ENCODE measurements around the gene TUBB8B. TPM values are rescaled to one million over a fixed set of nuclear protein-coding genes. Genes with fewer than 3 reads are reported as not detected.
"Not testable (repeated sequence)": the region's sequence is repeated elsewhere in the genome, so short reads cannot be mapped to it uniquely, and the experiment has no call there.

Gene TUBB8B
- polyA plus RNA-seq, 1 donor (not counting 4 experiments of a cell fraction or from before 2014, with no cell fraction given): 0.30 TPM

- H3K79me2 ChIP-seq (ENCODE audit: control insufficient read depth, insufficient read depth, low read length); H3K9ac ChIP-seq (ENCODE audit: control insufficient read depth, extremely low read depth, insufficient read depth, low read length); H3K27me3 ChIP-seq (ENCODE audit: control insufficient read depth, extremely low read depth, insufficient read depth, low read length); H3K4me1 ChIP-seq (ENCODE audit: control insufficient read depth, extremely low read depth, insufficient read depth, low read length); H3K4me3 ChIP-seq (ENCODE audit: control insufficient read depth in 2 of 3, extremely low read depth in 1 of 3, insufficient read depth in 2 of 3, low read depth in 1 of 3, low read length in 3 of 3); H3K36me3 ChIP-seq (ENCODE audit: control insufficient read depth in 2 of 2, extremely low read depth in 1 of 2, insufficient read depth in 2 of 2, low read length in 2 of 2); H3K4me2 ChIP-seq (ENCODE audit: control insufficient read depth, extremely low read depth, insufficient read depth, low read depth, low read length); DNase-seq (ENCODE audit: low read depth, low spot score); H3K27ac ChIP-seq (ENCODE audit: control insufficient read depth, insufficient read depth, low read length); H4K20me1 ChIP-seq (ENCODE audit: control insufficient read depth, extremely low read depth, insufficient read depth, low read length); H3K9me3 ChIP-seq (ENCODE audit: control insufficient read depth, low read depth, low read length); H2AFZ ChIP-seq (ENCODE audit: control insufficient read depth, low read length); H3K9me1 ChIP-seq (ENCODE audit: control insufficient read depth, extremely low read depth, insufficient read depth, low read length); dilution Hi-C loops (cut with MboI; ENCODE audit: extremely low pct_ligation_motif_present, low sequenced_read_pairs); FAIRE-seq: not testable (repeated sequence)
These were observed 719 bp downstream of the TUBB8B start for GRCh38 chr18:48696-49095.

DNA sequence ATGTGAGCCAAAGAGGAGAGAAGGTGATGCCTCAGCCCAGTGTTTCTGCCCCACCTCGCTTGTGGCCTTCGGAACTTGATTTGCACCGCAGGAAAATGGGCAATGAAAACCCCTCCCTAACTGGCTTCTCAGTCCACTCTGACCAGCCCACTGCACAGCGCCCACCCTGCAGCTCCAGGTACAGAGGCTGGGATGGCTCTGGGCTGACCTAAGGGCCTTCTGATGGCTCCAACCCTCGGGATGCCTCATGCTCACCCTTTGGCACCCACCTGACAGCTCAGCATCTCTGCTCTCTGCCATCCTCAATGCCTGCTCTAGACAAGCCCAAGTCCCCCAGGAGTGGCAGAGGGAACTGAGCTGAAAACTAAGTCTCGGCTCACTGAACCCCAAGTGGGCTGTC lies 36.2 kb downstream of the TUBB8B start:
- H3K4me2 ChIP-seq (ENCODE audit: control insufficient read depth, extremely low read depth, insufficient read depth, low read depth, low read length); H3K9me1 ChIP-seq (ENCODE audit: control insufficient read depth, extremely low read depth, insufficient read depth, low read length); H3K4me3 ChIP-seq (ENCODE audit: control insufficient read depth in 2 of 3, extremely low read depth in 1 of 3, insufficient read depth in 2 of 3, low read depth in 1 of 3, low read length in 3 of 3); dilution Hi-C loops (cut with MboI; ENCODE audit: extremely low pct_ligation_motif_present, low sequenced_read_pairs); H3K4me1 ChIP-seq (ENCODE audit: control insufficient read depth, extremely low read depth, insufficient read depth, low read length); H3K79me2 ChIP-seq (ENCODE audit: control insufficient read depth, insufficient read depth, low read length); H3K36me3 ChIP-seq (ENCODE audit: control insufficient read depth in 2 of 2, extremely low read depth in 1 of 2, insufficient read depth in 2 of 2, low read length in 2 of 2); DNase-seq (ENCODE audit: low read depth, low spot score); H3K27ac ChIP-seq (ENCODE audit: control insufficient read depth, insufficient read depth, low read length); FAIRE-seq; H4K20me1 ChIP-seq (ENCODE audit: control insufficient read depth, extremely low read depth, insufficient read depth, low read length); H3K27me3 ChIP-seq (ENCODE audit: control insufficient read depth, extremely low read depth, insufficient read depth, low read length); H2AFZ ChIP-seq (ENCODE audit: control insufficient read depth, low read length); H3K9me3 ChIP-seq (ENCODE audit: control insufficient read depth, low read depth, low read length); H3K9ac ChIP-seq (ENCODE audit: control insufficient read depth, extremely low read depth, insufficient read depth, low read length): not testable (repeated sequence)

GRCh38 chr18:12773-13172 lies 36.6 kb downstream of the TUBB8B start:
- H3K9me3 ChIP-seq (ENCODE audit: control insufficient read depth, low read depth, low read length); H3K4me3 ChIP-seq (ENCODE audit: control insufficient read depth in 2 of 3, extremely low read depth in 1 of 3, insufficient read depth in 2 of 3, low read depth in 1 of 3, low read length in 3 of 3); H3K27ac ChIP-seq (ENCODE audit: control insufficient read depth, insufficient read depth, low read length); H3K4me2 ChIP-seq (ENCODE audit: control insufficient read depth, extremely low read depth, insufficient read depth, low read depth, low read length); H4K20me1 ChIP-seq (ENCODE audit: control insufficient read depth, extremely low read depth, insufficient read depth, low read length); H3K4me1 ChIP-seq (ENCODE audit: control insufficient read depth, extremely low read depth, insufficient read depth, low read length); H3K36me3 ChIP-seq (ENCODE audit: control insufficient read depth in 2 of 2, extremely low read depth in 1 of 2, insufficient read depth in 2 of 2, low read length in 2 of 2); H3K9ac ChIP-seq (ENCODE audit: control insufficient read depth, extremely low read depth, insufficient read depth, low read length); H2AFZ ChIP-seq (ENCODE audit: control insufficient read depth, low read length); dilution Hi-C loops (cut with MboI; ENCODE audit: extremely low pct_ligation_motif_present, low sequenced_read_pairs); H3K79me2 ChIP-seq (ENCODE audit: control insufficient read depth, insufficient read depth, low read length); FAIRE-seq; H3K27me3 ChIP-seq (ENCODE audit: control insufficient read depth, extremely low read depth, insufficient read depth, low read length); H3K9me1 ChIP-seq (ENCODE audit: control insufficient read depth, extremely low read depth, insufficient read depth, low read length); DNase-seq (ENCODE audit: low read depth, low spot score): not testable (repeated sequence)

- H2AFZ ChIP-seq (ENCODE audit: control insufficient read depth, low read length); H3K27ac ChIP-seq (ENCODE audit: control insufficient read depth, insufficient read depth, low read length); dilution Hi-C loops (cut with MboI; ENCODE audit: extremely low pct_ligation_motif_present, low sequenced_read_pairs); DNase-seq (ENCODE audit: low read depth, low spot score); H3K27me3 ChIP-seq (ENCODE audit: control insufficient read depth, extremely low read depth, insufficient read depth, low read length); H3K4me2 ChIP-seq (ENCODE audit: control insufficient read depth, extremely low read depth, insufficient read depth, low read depth, low read length); H3K9ac ChIP-seq (ENCODE audit: control insufficient read depth, extremely low read depth, insufficient read depth, low read length); H3K36me3 ChIP-seq (ENCODE audit: control insufficient read depth in 2 of 2, extremely low read depth in 1 of 2, insufficient read depth in 2 of 2, low read length in 2 of 2); H3K4me3 ChIP-seq (ENCODE audit: control insufficient read depth in 2 of 3, extremely low read depth in 1 of 3, insufficient read depth in 2 of 3, low read depth in 1 of 3, low read length in 3 of 3); FAIRE-seq; H3K9me1 ChIP-seq (ENCODE audit: control insufficient read depth, extremely low read depth, insufficient read depth, low read length); H3K79me2 ChIP-seq (ENCODE audit: control insufficient read depth, insufficient read depth, low read length); H3K9me3 ChIP-seq (ENCODE audit: control insufficient read depth, low read depth, low read length); H3K4me1 ChIP-seq (ENCODE audit: control insufficient read depth, extremely low read depth, insufficient read depth, low read length); H4K20me1 ChIP-seq (ENCODE audit: control insufficient read depth, extremely low read depth, insufficient read depth, low read length): not testable (repeated sequence)
These were observed 37.8 kb downstream of the TUBB8B start for GRCh38 chr18:11383-12274.

GRCh38 chr18:10624-11184 lies 38.7 kb downstream of the TUBB8B start:
- H3K9ac ChIP-seq (ENCODE audit: control insufficient read depth, extremely low read depth, insufficient read depth, low read length); H3K4me1 ChIP-seq (ENCODE audit: control insufficient read depth, extremely low read depth, insufficient read depth, low read length); H3K36me3 ChIP-seq (ENCODE audit: control insufficient read depth in 2 of 2, extremely low read depth in 1 of 2, insufficient read depth in 2 of 2, low read length in 2 of 2); H3K9me3 ChIP-seq (ENCODE audit: control insufficient read depth, low read depth, low read length); H3K4me2 ChIP-seq (ENCODE audit: control insufficient read depth, extremely low read depth, insufficient read depth, low read depth, low read length); H3K4me3 ChIP-seq (ENCODE audit: control insufficient read depth in 2 of 3, extremely low read depth in 1 of 3, insufficient read depth in 2 of 3, low read depth in 1 of 3, low read length in 3 of 3); dilution Hi-C loops (cut with MboI; ENCODE audit: extremely low pct_ligation_motif_present, low sequenced_read_pairs); H2AFZ ChIP-seq (ENCODE audit: control insufficient read depth, low read length); H3K79me2 ChIP-seq (ENCODE audit: control insufficient read depth, insufficient read depth, low read length); H3K27me3 ChIP-seq (ENCODE audit: control insufficient read depth, extremely low read depth, insufficient read depth, low read length); H4K20me1 ChIP-seq (ENCODE audit: control insufficient read depth, extremely low read depth, insufficient read depth, low read length); H3K9me1 ChIP-seq (ENCODE audit: control insufficient read depth, extremely low read depth, insufficient read depth, low read length); DNase-seq (ENCODE audit: low read depth, low spot score); H3K27ac ChIP-seq (ENCODE audit: control insufficient read depth, insufficient read depth, low read length); FAIRE-seq: not testable (repeated sequence)
